Upper lobe of left lung (tissue), 4 donors: ENCODE results near the gene INO80D.

Source experiments
- POLR2A ChIP-seq, 4 donors: fragments of 450-650 bp; IDR thresholded peaks; one replicate each; pipeline ENCODE4 v1.5.1; 2016 to 2017; ENCODE audit warnings: antibody characterized with exemption in 4 of 4, mild to moderate bottlenecking in 2 of 4
- TF ChIP-seq, protein P1 (sequence below), 6 experiments: fragments of 450-650 bp in 4 of 6; fragments of 200-600 bp in 2 of 6; sonication (generic) in 2 of 6; IDR thresholded peaks; one replicate each; pipeline ENCODE4 v1.5.1; 2016 to 2019; ENCODE audit warnings: antibody characterized with exemption in 6 of 6

DNA sequence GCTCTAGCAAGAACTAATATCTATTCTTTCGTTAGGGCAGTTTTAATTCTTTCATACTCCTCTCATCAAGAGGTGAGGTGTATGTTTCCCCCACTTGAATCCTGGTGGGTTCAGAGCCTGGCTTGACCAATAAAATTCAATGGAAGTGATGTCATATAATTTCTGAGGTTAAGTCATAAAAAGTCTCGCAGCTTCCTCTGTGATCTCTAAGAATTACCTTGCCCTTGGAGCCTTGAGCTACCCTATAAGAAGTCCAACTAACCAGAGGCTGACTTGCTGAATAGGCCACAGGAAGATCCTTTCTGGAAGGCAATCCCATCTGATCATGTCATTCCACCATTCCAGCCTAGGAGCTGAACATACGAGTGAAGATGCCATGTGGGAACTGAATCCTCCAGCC lies 26.1 kb upstream of the INO80D start:
- TF ChIP-seq POLR2A (IDR thresholded peaks at IDR 0.05): no peak
- TF ChIP-seq, protein P1, sequence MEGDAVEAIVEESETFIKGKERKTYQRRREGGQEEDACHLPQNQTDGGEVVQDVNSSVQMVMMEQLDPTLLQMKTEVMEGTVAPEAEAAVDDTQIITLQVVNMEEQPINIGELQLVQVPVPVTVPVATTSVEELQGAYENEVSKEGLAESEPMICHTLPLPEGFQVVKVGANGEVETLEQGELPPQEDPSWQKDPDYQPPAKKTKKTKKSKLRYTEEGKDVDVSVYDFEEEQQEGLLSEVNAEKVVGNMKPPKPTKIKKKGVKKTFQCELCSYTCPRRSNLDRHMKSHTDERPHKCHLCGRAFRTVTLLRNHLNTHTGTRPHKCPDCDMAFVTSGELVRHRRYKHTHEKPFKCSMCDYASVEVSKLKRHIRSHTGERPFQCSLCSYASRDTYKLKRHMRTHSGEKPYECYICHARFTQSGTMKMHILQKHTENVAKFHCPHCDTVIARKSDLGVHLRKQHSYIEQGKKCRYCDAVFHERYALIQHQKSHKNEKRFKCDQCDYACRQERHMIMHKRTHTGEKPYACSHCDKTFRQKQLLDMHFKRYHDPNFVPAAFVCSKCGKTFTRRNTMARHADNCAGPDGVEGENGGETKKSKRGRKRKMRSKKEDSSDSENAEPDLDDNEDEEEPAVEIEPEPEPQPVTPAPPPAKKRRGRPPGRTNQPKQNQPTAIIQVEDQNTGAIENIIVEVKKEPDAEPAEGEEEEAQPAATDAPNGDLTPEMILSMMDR (IDR thresholded peaks at IDR 0.05): no peak
